NAMALWA (cell line): ENCODE measurements around the gene HOXB1.
"Not testable (repeated sequence)": the region's sequence is repeated elsewhere in the genome, so short reads cannot be mapped to it uniquely, and the experiment has no call there.

ENCODE experiments used
- DNase-seq: peaks from one replicate; pipeline ENCODE4 v3.0.0-alpha.2; 2015; ENCODE audit warnings: low spot score

The HOXB1 gene

GRCh38 chr17:48543107-48543853 is 12.5 kb upstream of the HOXB1 start:
- peak; percentile 12 for DNase-seq

GRCh38 chr17:48542698-48543106 is 11.9 kb upstream of the HOXB1 start:
- no peak for DNase-seq

DNA sequence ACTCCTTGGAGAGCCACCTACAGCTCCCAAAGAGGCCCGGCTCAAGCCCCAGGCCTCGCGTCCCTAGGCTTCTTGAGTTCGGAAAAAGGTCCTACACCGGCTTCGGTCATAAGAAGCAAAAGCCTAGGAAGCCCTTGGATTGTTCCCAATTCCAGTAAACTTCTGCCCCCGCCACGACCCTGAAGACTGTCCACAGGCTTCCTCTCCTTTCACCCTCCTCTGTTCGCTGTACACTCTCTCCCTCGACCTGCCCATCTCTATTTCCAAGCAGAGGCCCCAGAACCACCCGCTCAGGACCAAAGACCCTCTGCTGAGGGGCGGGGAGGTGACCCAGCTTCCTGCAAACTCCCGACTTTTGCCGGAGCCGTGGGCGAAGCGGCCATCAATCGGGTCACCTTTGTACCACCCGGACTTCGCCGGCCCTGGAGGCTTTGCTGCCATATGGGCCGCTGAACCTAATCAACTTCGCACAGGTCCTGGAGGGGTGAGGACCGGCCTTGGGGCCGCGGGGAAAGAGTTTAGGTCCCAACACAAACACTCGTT is 11.4 kb upstream of the HOXB1 start:
- DNase-seq = no peak

DNA sequence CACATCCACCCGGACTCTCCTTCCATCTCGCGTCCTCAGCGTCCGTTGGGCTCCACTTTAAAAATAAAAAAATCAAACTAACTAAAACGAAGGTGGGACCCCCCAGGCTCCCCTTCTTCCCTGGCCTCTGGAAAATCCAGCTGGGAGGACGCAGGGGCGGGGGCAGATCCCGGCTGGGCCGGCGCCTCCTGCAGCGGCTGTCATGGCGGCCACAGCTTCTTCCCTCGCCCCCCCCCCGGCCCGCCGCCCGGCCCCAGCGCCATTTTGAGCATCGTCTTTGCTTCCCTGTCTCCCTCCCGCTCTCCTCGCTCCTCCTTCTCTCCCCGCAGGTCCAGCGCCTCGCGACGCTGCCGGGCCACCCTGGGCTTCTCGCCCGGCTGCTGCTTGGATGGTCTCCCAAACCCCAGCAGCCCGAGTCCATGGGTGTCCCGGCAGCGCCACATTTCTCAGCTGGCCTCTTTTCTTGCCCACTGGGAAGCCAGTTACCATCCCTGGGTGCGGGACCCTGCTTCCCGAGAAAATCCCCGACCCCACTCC is 10.8 kb upstream of the HOXB1 start:
- DNase-seq = no peak

GRCh38 chr17:48541036-48541576 is 10.3 kb upstream of the HOXB1 start:
- no peak for DNase-seq

GRCh38 chr17:48540213-48540612 is 9.4 kb upstream of the HOXB1 start:
- DNase-seq = no peak

DNA sequence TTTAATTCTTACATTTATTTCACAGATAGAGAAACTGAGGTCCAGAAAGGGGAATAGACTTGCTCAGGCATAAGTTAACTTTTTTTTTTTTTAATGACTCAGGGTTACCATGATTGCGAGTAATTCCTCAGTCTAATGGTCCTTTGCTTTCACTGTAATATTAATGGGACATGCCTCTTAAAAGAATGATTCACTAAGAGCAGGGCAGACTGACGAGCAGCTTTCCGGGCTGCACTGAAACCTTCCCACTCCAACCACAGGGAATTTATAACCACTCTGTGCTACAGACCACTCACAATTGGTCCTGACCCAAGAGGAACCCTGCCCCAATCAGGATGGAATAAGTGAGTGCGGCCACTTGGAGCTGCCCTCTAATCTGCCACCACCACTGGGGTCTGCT is 8.4 kb upstream of the HOXB1 start:
- DNase-seq = no peak

- DNase-seq = no peak
Observed at GRCh38 chr17:48537316-48537715, 6.5 kb upstream of the HOXB1 start.

DNA sequence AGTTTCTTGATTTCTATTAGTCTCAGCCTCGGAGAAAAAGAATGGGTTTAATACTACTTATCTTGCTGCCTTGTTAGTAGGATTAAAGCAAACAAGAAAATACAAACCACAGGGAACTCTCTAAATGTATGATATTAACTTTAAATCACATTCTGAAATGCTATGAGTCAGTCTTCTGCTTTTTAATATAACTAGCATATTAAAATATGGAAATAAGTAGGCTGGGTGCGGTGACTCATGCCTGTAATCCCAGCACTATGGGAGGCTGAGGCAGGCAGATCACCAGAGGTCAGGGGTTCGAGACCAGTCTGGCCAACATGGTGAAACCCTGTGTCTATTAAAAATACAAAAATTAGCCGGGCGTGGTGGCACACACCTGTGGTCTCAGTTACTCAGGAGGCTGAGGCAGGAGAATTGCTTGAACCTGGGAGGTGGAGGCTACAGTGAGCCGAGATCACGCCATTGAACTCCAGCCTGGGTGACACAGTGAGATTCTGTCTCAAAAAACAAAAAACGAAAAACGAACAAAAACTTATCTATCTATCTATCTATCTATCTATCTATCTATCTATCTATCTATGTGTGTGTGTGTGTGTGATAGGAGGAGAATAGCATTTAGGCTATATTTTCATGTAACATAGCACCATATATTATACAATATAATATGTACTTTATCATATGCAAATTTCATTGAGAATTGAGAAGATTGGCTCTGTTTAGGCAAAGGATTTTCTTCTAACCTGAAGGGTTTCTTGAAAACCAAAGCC is 5.2 kb upstream of the HOXB1 start:
- not testable (repeated sequence) for DNase-seq

- no peak for DNase-seq
Observed at GRCh38 chr17:48532261-48532660, 1.4 kb upstream of the HOXB1 start.

GRCh38 chr17:48530208-48530886 is 464 bp downstream of the HOXB1 start:
- DNase-seq = no peak

DNA sequence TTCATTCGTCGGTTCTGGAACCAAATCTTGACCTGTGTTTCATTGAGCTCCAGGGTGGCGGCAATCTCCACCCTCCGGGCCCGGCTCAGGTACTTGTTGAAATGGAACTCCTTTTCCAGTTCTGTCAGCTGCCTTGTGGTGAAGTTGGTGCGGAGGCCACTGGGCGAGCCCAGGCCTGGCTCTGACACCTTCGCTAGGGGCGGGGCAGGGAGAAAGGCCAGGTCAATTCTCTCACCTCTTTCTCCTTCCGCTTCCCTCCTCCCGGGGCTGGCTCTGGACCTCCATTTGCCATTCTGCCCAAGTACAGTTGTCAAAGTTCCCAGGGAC is 1.2 kb downstream of the HOXB1 start:
- no peak for DNase-seq

GRCh38 chr17:48528936-48529682 is 1.7 kb downstream of the HOXB1 start:
- no peak for DNase-seq

- DNase-seq = no peak
Observed at GRCh38 chr17:48528153-48528935, 2.5 kb downstream of the HOXB1 start.

GRCh38 chr17:48527547-48527932 is 3.3 kb downstream of the HOXB1 start:
- DNase-seq = no peak

- no peak for DNase-seq
Observed at GRCh38 chr17:48526608-48527546, 3.9 kb downstream of the HOXB1 start.

DNA sequence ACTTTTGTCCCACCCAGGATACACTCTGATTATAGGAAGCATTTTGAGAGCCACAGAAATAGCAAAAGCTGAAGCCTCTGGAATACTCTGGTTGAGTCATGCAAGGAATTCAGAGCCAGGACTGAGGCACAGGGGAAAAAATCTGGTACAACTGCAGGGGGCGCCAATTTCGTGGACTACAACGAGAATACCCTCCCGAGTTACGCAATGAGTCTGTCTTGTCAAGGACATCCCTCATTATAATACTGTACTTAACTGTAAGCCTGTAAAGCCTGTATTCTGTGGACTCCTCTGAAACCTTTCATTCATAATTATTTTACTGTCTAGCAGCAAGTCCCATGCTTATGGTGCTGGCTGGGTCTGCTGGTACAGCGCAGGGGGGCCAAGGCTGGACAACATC is 7.8 kb downstream of the HOXB1 start:
- DNase-seq = no peak

DNA sequence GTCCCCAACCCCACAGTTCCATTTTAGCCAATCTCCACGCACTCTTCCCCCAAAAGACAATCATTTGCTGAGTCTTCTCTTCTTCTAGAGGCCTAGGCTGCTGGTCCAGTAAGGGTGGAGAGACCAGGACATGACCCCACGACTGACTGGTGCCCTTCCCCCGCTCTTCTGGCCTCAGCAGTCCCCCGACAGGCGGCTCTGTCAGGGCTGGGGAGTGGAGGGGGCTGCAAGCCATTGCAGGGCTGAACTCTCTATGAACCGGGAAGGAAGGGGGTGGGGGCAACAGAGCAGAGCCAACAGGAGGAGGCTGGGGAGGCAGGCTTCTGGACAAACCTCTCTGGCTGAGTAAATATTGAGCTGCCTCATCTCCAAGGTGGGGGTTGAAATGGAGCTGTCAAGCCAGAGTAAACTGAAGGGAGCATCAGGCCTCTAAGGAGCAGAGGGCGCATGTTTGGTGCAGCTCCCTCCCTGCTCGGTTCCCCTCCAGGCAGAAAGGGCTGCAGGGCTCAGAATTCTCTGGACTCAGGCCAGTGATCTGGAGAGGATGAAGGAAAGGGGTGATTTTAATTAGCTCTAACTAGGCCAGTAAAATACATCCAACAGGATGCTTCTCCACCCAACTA is 8.7 kb downstream of the HOXB1 start:
- DNase-seq = no peak

- no peak for DNase-seq
Observed at GRCh38 chr17:48520631-48521079, 10.2 kb downstream of the HOXB1 start.
